Measurements from ENCODE around the gene ABL1. TPM values are rescaled to one million over a fixed set of nuclear protein-coding genes. Genes with fewer than 3 reads are reported as not detected.

Gene ABL1
- total RNA-seq, 4 donors from 2014 or later, result 60.3 to 97.0 (median 79.8) TPM

DNA sequence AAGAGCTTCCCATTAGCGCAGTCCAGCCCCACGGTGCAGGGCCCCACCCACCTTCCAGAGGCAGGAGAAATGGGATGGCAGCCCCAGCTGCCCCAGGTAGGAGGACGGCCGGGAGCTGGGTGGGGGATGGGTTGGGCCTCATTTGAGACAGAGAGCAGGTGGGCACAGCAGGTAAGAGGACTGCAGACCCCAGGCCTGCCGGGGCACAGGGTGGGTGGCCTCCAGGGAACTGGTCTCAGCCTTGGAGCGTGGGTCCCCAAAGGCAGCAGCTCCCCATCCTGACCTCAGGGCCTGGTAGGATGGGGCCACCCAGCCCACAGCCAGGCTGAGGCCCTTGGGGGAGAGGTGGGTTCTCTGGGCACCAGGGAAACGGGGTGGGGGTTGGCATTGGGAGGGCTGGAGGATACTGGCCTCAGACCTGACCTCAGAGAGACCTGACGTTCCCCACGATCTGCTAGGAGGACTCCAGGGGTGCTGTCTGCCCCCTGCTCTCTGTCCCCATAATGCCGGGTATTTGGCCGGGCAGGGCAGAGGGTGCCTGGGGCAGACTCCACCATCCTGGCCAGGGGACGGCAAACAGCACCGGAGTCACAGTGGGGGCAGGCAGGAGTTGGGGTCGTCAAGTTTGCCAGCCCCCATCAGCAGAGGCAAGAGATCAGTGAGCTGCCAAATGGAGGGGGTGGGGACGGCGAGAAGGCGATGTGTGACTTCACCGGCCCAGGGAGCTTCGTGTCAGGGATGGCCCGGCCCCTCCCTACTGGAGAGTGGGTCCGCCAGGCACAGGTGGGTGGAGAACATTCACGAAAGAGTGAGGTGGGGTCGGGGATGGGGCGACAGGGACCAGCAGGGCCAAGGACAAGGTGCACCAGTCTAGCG, 68.4 kb downstream of the ABL1 start:
- Histone ChIP-seq H3K4me3 (replicated peaks in 1 of 3) (no peak overlapping the region), H3K36me3 (no peaks in the 10 kb centered on the region), H3K9me3 (no peaks in the 10 kb centered on the region), H3K4me1 (peaks cover 0 to under 1% of the 10 kb centered on the region in 2 donors), H3K27me3 (no peaks in the 10 kb centered on the region), H3K27ac (no peak overlapping the region)
- intact Hi-C loops (cut with DNase I), result no loop called here
- WGBS, 2 donors, result 68 to 77% methylated on average over 16 to 19 of the region's 25 CpGs
- DNase-seq, result no peak
- TF ChIP-seq CTCF (IDR thresholded peaks at IDR 0.05), result no peak
- TF ChIP-seq POLR2A (IDR thresholded peaks at IDR 0.05), result no peak

DNA sequence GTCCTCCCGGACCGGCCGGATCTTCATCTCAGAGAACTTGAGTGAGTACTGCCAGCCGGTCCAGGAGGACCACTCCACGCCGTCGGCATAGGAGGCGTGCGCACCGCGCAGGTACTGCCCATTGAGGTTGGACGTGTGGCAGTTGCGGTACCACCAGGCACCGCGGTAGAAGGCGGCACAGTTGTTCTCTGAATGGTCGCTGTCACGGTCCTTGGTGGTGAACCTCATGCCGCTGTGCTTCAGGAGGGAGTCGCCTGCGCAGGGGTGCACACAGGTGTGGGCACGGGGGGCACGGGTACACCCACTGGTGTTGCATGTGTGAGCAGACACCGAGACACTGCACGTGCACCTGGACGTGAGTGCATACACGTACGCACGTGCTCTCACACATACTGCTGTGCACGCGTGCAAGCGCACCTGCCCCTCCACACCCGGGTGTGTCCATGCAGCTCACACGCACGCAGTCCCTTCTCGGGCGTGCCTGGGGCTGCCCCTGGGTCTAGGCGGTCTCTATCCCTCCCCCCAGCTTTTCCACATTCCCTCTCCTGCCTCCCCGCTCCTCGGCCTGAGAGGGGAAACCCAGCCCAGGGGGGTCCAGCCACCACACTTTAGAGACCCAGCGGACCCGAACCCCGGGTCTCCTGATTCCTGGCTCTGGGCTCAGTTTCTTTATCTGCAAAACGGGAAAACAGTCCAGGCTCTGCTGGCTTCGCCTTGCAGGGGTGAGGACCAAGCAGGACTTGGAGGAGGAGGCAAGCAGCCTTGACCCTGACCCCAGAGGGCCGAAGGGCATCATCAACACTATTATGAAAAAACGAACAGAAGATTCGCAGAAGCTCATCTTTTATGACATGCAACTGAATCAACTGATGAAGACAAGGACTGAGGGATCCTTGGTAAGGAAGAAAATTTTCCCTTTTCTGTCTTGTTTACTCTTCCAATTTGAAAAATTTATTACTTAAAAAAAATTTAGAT, 69.3 kb downstream of the ABL1 start:
- H3K9me3 ChIP-seq, result no peaks in the 10 kb centered on the region
- no peak for DNase-seq
- H3K4me3 ChIP-seq (replicated peaks in 1 of 3), result no peak overlapping the region
- H3K4me1 ChIP-seq, result no peaks in the 10 kb centered on the region
- no peaks in the 10 kb centered on the region for H3K36me3 ChIP-seq
- WGBS, 2 donors, result 87 to 90% methylated on average over 38 to 48 of the region's 48 CpGs
- no peak overlapping the region for H3K27ac ChIP-seq
- TF ChIP-seq CTCF (IDR thresholded peaks at IDR 0.05), result no peak
- no peak for TF ChIP-seq POLR2A (IDR thresholded peaks at IDR 0.05)
- no peaks in the 10 kb centered on the region for H3K27me3 ChIP-seq
- intact Hi-C loops (cut with DNase I), result no loop called here

DNA sequence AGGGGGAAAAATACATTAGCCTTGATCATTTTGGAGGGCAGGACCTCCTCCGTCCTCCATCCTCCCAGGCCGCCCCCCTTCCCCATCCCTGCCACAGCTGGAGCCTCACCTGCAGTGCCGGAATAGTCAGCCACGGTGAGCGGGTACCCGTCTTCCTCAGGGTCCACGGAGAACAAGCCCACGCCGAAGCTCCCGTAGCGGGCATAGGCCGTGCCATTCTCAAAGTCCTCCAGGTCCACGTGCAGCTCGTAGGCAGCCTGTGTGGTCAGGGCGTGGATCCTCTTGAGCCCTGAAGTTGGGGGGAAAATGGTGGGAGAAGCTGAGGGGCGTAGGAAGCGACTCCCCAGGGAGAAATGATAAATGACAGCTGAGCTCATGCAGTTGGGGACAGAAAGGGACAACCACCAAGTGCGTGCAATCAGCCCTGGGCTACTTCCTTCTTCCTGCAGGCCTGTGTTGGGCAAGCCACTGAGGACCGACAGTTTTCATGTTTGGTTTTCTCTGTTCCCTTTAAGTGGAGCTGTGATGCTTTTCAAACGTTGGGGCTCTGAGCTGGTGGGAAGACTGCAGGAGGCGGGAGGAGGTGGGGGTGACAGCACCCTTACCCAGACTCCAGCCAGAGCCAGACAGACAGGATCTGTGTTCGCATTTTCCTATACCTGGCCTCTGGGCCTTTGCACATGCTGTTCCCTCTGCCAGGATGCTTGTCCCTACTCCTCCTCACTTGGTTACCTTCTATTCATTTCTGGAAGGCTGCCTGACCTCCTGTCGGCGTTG, 70.3 kb downstream of the ABL1 start:
- Histone ChIP-seq H3K9me3 (no peaks in the 10 kb centered on the region), H3K36me3 (no peaks in the 10 kb centered on the region), H3K27ac (no peak overlapping the region), H3K27me3 (no peaks in the 10 kb centered on the region), H3K4me1 (no peaks in the 10 kb centered on the region), H3K4me3 (replicated peaks in 1 of 3) (no peak overlapping the region)
- no peak for DNase-seq
- intact Hi-C loops (cut with DNase I), result no loop called here
- TF ChIP-seq POLR2A (IDR thresholded peaks at IDR 0.05) (no peak), CTCF (IDR thresholded peaks at IDR 0.05) (no peak)
- 85 to 92% methylated on average over 24 of the region's 24 CpGs for WGBS, 2 donors

GRCh38 chr9:130905902-130906734, 71.1 kb downstream of the ABL1 start:
- no peaks in the 10 kb centered on the region for H3K36me3 ChIP-seq
- DNase-seq, result no peak
- H3K27me3 ChIP-seq, result no peaks in the 10 kb centered on the region
- no peak overlapping the region for H3K27ac ChIP-seq
- H3K4me1 ChIP-seq, result no peaks in the 10 kb centered on the region
- TF ChIP-seq CTCF (IDR thresholded peaks at IDR 0.05) (no peak), POLR2A (IDR thresholded peaks at IDR 0.05) (no peak)
- intact Hi-C loops (cut with DNase I), result no loop called here
- 82 to 84% methylated on average over 20 to 24 of the region's 24 CpGs for WGBS, 2 donors
- no peak overlapping the region for H3K4me3 ChIP-seq (replicated peaks in 1 of 3)
- no peaks in the 10 kb centered on the region for H3K9me3 ChIP-seq
